ENCODE measurements around the gene RETREG1.

GRCh38 chr5:16461782-16462181 is 155.0 kb downstream of the RETREG1 start:
- TF ChIP-seq CTCF (IDR thresholded peaks at IDR 0.05) (no peak), POLR2A (IDR thresholded peaks at IDR 0.05) (no peak)

Measured in testis (tissue), 2 donors.